Fibroblast of pulmonary artery (primary cell): ENCODE measurements around the gene ATP6V0D1.

Experiments
- DNase-seq: peaks from one replicate; pipeline ENCODE4 v3.0.0-alpha.2; 2010; ENCODE audit warnings: low read depth
- H3K4me3 ChIP-seq: replicated peaks from 2 replicates; pipeline ENCODE4 v1.5.1; 2011; ENCODE audit warnings: low read depth, mild to moderate bottlenecking, control low read depth, low read length, moderate library complexity
- CTCF ChIP-seq: IDR thresholded peaks from 2 replicates; pipeline ENCODE4 v1.5.1; 2011; ENCODE audit warnings: mild to moderate bottlenecking, control low read depth, low read length, inconsistent platforms; ENCODE audit errors: missing control alignments

Gene ATP6V0D1

GRCh38 chr16:67413978-67414911, 66.7 kb downstream of the ATP6V0D1 start:
- no peak overlapping the region for H3K4me3 ChIP-seq
- TF ChIP-seq CTCF, result no peak
- no peak for DNase-seq

GRCh38 chr16:67412294-67412693, 68.7 kb downstream of the ATP6V0D1 start:
- no peak for TF ChIP-seq CTCF
- H3K4me3 ChIP-seq, result no peak overlapping the region
- DNase-seq, result no peak

- H3K4me3 ChIP-seq, result no peak overlapping the region
- no peak for DNase-seq
- TF ChIP-seq CTCF, result no peak
Measured at GRCh38 chr16:67411339-67411738, 69.6 kb downstream of the ATP6V0D1 start.

GRCh38 chr16:67409631-67410030, 71.3 kb downstream of the ATP6V0D1 start:
- H3K4me3 ChIP-seq, result no peak overlapping the region
- no peak for TF ChIP-seq CTCF
- DNase-seq, result no peak

- DNase-seq, result no peak
- no peak for TF ChIP-seq CTCF
- H3K4me3 ChIP-seq, result no peak overlapping the region
Measured at GRCh38 chr16:67407788-67408452, 73.0 kb downstream of the ATP6V0D1 start.

GRCh38 chr16:67407176-67407787, 73.7 kb downstream of the ATP6V0D1 start:
- no peak overlapping the region for H3K4me3 ChIP-seq
- TF ChIP-seq CTCF, result no peak
- no peak for DNase-seq
